ENCODE data around the gene SHC1.

DNA sequence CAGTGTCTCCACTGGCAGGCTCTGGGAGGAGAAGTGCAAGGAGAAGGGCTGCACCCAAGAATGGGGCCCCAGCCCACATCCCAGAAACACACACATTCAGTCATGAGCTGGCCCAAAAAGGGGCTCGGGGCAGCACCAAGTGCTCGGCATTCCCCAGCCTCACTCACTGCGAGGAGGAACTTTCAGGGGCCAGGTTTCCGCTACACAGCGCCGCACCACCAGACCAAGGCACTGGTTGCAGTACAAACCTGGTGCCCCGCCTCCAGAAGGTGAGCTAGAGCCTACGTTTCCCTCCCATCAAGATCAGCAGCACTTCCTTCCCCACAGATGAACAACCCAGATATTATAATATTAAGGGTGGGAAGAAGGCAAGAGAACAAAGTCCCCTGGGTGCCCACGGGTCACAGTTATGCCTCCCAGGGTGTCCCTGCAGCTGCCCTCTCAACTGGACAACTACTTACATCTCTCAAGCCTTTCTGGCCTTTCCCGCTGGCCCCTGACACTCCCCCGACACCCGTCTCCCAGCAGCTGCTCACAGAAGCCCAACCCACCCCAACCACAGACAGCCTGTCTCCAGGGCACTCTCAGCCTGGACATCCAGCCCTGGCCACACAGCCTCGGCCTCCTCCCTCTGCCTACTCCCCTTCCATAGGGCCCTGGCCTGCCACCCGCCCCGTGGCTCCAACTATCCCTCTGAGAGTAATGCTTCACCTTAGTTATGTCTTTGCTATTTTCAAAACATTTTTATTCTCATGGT is 18.5 kb downstream of the SHC1 start:
- TF ChIP-seq, protein P1, sequence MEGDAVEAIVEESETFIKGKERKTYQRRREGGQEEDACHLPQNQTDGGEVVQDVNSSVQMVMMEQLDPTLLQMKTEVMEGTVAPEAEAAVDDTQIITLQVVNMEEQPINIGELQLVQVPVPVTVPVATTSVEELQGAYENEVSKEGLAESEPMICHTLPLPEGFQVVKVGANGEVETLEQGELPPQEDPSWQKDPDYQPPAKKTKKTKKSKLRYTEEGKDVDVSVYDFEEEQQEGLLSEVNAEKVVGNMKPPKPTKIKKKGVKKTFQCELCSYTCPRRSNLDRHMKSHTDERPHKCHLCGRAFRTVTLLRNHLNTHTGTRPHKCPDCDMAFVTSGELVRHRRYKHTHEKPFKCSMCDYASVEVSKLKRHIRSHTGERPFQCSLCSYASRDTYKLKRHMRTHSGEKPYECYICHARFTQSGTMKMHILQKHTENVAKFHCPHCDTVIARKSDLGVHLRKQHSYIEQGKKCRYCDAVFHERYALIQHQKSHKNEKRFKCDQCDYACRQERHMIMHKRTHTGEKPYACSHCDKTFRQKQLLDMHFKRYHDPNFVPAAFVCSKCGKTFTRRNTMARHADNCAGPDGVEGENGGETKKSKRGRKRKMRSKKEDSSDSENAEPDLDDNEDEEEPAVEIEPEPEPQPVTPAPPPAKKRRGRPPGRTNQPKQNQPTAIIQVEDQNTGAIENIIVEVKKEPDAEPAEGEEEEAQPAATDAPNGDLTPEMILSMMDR (IDR thresholded peaks at IDR 0.05) = no peak
- TF ChIP-seq EZH2 (IDR thresholded peaks at IDR 0.05; ENCODE audit: borderline replicate concordance, insufficient read depth, low read depth, low read length, poor library complexity, severe bottlenecking) = no peak

Data from B cell (primary cell).